ENCODE measurements around the gene GRIN2A. TPM values are rescaled to one million over a fixed set of nuclear protein-coding genes. Genes with fewer than 3 reads are reported as not detected.

GRIN2A gene
- total RNA-seq, 1 donor from 2014 or later: 1.5 TPM

DNA sequence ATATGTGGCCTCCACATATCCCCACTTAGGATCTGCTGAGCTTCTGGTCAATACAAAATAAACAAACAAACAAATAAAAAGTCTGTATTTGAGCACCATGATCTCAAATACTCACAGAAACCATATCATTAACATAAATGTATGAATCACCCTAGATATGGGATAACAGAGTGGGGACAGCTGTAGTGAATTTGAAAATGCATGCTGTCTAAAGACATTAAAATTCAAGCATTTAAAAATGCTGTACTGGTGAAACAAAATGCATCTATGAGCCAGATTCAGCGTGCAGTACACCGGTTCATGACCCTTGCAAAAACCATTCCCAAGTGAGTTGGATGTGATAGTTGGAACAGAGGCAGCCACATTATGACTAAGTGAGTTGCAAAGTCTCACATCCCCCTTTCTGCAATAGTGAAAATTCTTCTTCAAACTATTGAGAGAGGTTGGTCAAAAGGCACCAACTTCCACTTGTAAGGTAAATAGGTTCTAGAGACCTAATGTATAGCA lies 12.3 kb downstream of the GRIN2A start:
- TF ChIP-seq, protein P1, sequence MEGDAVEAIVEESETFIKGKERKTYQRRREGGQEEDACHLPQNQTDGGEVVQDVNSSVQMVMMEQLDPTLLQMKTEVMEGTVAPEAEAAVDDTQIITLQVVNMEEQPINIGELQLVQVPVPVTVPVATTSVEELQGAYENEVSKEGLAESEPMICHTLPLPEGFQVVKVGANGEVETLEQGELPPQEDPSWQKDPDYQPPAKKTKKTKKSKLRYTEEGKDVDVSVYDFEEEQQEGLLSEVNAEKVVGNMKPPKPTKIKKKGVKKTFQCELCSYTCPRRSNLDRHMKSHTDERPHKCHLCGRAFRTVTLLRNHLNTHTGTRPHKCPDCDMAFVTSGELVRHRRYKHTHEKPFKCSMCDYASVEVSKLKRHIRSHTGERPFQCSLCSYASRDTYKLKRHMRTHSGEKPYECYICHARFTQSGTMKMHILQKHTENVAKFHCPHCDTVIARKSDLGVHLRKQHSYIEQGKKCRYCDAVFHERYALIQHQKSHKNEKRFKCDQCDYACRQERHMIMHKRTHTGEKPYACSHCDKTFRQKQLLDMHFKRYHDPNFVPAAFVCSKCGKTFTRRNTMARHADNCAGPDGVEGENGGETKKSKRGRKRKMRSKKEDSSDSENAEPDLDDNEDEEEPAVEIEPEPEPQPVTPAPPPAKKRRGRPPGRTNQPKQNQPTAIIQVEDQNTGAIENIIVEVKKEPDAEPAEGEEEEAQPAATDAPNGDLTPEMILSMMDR (IDR thresholded peaks at IDR 0.05): no peak
- intact Hi-C loops (cut with micrococcal nuclease): no loop called here
- no peaks in the 10 kb centered on the region for H3K9me3 Mint-ChIP-seq
- CTCF ChIA-PET: no interaction called here
- no peak overlapping the region for H3K4me3 Mint-ChIP-seq
- POLR2A ChIA-PET: no interaction called here
- no peaks in the 10 kb centered on the region for H3K36me3 Mint-ChIP-seq (ENCODE audit: low read depth)
- no peak for ATAC-seq (ENCODE audit: low read depth)
- peaks cover 18% of the 10 kb centered on the region for H3K27me3 Mint-ChIP-seq
- no peak overlapping the region for H3K27ac Mint-ChIP-seq
- no peaks in the 10 kb centered on the region for H3K4me1 Mint-ChIP-seq
- DNase-seq: no peak

DNA sequence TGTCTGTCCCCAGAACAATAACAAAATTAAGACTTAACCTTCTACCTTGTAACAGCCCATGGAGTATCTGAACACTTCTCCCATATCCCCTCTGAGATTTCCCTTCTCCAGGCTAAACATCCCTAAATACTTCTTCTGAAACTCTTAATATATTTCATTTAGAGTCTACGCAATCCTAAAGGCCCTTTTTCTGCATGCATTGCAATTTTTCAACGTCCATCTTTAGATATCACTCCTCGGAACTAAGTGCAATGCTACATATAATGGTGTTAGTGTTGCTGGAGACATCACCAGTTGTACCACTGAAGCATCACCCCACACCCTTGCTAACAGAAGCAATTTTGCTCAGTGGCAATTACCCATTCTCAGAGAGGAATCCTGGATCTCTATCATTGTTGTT lies 13.2 kb downstream of the GRIN2A start:
- H3K36me3 Mint-ChIP-seq (ENCODE audit: low read depth): no peaks in the 10 kb centered on the region
- no peaks in the 10 kb centered on the region for H3K4me1 Mint-ChIP-seq
- TF ChIP-seq, protein P1 (IDR thresholded peaks at IDR 0.05): no peak

DNA sequence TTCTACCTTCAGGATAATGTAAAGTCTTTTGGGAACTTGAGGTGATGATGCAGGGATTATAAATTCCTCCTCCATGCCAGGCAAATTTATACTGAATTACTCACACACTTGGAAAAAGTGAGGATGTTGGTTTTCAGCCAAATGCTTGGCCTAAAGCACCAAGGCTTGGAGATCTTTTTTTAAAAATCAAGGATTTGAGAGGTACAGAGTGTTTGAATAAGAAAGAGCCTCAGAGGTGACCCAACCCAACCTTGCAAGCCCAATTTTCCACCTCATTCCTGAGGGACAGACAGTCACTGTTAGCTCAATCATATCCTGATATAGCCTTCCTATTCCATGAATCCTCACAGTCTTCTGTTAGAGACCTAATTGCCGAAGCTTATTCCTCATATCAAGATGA lies 14.0 kb downstream of the GRIN2A start:
- peaks cover 24% of the 10 kb centered on the region for H3K27me3 Mint-ChIP-seq
- H3K4me3 Mint-ChIP-seq: no peak overlapping the region
- DNase-seq (no peak), ATAC-seq (ENCODE audit: low read depth) (no peak)
- H3K4me1 Mint-ChIP-seq: no peaks in the 10 kb centered on the region
- CTCF ChIA-PET: no interaction called here
- POLR2A ChIA-PET: no interaction called here
- intact Hi-C loops (cut with micrococcal nuclease): no loop called here
- no peaks in the 10 kb centered on the region for H3K9me3 Mint-ChIP-seq
- TF ChIP-seq, protein P1 (IDR thresholded peaks at IDR 0.05): no peak
- no peak overlapping the region for H3K27ac Mint-ChIP-seq
- H3K36me3 Mint-ChIP-seq (ENCODE audit: low read depth): no peaks in the 10 kb centered on the region

More for the DNA sequence above, 13.2 kb downstream of the GRIN2A start:
- DNase-seq (no peak), ATAC-seq (ENCODE audit: low read depth) (no peak)
- Mint-ChIP-seq H3K27ac (no peak overlapping the region), H3K27me3 (peaks cover 20% of the 10 kb centered on the region), H3K4me3 (no peak overlapping the region), H3K9me3 (no peaks in the 10 kb centered on the region)
- intact Hi-C loops (cut with micrococcal nuclease): no loop called here
- CTCF ChIA-PET: no interaction called here
- POLR2A ChIA-PET: no interaction called here

DNA sequence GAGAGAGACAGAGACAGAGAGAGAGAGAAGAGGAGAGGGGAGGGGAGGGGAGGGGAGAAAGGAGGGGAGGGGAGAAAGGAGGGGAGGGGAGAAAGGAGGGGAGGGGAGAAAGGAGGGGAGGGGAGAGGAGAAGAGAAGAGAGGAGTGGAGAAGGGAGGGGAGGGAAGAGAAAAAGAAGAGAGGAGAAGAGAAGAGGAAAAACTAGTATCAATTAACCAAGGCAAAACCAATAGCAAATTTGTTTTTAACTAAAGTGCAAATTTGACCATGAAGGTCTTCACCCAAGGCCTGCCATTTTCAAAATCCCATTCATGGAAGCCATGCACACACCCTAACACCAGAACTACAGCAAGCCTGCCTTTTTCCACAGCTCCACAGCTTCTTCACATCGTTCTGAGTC lies 16.6 kb downstream of the GRIN2A start:
- no peak for DNase-seq
- Mint-ChIP-seq H3K36me3 (ENCODE audit: low read depth) (no peaks in the 10 kb centered on the region), H3K9me3 (no peaks in the 10 kb centered on the region), H3K27ac (no peak overlapping the region), H3K4me3 (no peak overlapping the region), H3K4me1 (no peaks in the 10 kb centered on the region), H3K27me3 (peaks cover 47% of the 10 kb centered on the region)
- CTCF ChIA-PET: no interaction called here
- POLR2A ChIA-PET: no interaction called here
- TF ChIP-seq, protein P1 (IDR thresholded peaks at IDR 0.05): no peak
- intact Hi-C loops (cut with micrococcal nuclease): no loop called here
- ATAC-seq (ENCODE audit: low read depth): no peak

DNA sequence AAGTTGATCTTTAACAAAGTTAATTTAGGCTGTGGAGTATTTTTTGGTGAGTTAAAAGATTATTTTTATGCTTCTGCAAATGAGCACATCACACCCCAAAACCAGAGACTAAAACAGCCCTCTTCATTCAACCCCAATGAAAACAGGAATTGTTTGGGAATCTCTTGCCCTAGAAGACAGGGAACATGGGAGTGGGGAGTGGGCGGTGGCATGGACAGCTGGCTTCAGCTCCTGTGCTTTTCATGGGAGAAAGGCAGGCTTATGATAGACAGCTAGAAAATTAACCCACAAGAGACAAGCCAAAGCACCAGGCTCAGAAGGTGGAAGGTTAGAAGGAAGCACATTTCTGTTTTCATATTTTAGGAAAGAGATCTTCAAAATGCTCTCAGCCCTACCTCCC lies 19.2 kb downstream of the GRIN2A start:
- H3K4me1 Mint-ChIP-seq: no peaks in the 10 kb centered on the region
- H3K4me3 Mint-ChIP-seq: no peak overlapping the region
- intact Hi-C loops (cut with micrococcal nuclease): no loop called here
- H3K27ac Mint-ChIP-seq: no peak overlapping the region
- DNase-seq: no peak
- ATAC-seq (ENCODE audit: low read depth): no peak
- no peaks in the 10 kb centered on the region for H3K9me3 Mint-ChIP-seq
- H3K27me3 Mint-ChIP-seq: peaks cover 46% of the 10 kb centered on the region
- TF ChIP-seq, protein P1 (IDR thresholded peaks at IDR 0.05): no peak
- CTCF ChIA-PET: no interaction called here
- POLR2A ChIA-PET: no interaction called here
- no peaks in the 10 kb centered on the region for H3K36me3 Mint-ChIP-seq (ENCODE audit: low read depth)
